GM12872 (cell line): ENCODE results near the gene TNFRSF1B.

Experiments
- CTCF ChIP-seq: IDR thresholded peaks from 3 replicates; pipeline ENCODE4 v1.5.1; 2011; ENCODE audit warnings: low read depth, mild to moderate bottlenecking, low read length, moderate library complexity; ENCODE audit not compliant: insufficient read depth

TNFRSF1B gene

GRCh38 chr1:12153181-12153785 lies 13.5 kb upstream of the TNFRSF1B start:
- no peak for TF ChIP-seq CTCF

GRCh38 chr1:12155328-12155727 lies 11.5 kb upstream of the TNFRSF1B start:
- TF ChIP-seq CTCF, result no peak

GRCh38 chr1:12157366-12158231 lies 9.2 kb upstream of the TNFRSF1B start:
- TF ChIP-seq CTCF, result no peak

GRCh38 chr1:12158357-12159092 lies 8.3 kb upstream of the TNFRSF1B start:
- TF ChIP-seq CTCF, result no peak

GRCh38 chr1:12159816-12160215 lies 7.0 kb upstream of the TNFRSF1B start:
- no peak for TF ChIP-seq CTCF

- no peak for TF ChIP-seq CTCF
Observed at GRCh38 chr1:12161324-12161661, 5.5 kb upstream of the TNFRSF1B start.
